ENCODE results near the gene SORBS2. TPM values are rescaled to one million over a fixed set of nuclear protein-coding genes. Genes with fewer than 3 reads are reported as not detected.

The SORBS2 gene
- total RNA-seq, 1 donor from 2014 or later, result not detected

DNA sequence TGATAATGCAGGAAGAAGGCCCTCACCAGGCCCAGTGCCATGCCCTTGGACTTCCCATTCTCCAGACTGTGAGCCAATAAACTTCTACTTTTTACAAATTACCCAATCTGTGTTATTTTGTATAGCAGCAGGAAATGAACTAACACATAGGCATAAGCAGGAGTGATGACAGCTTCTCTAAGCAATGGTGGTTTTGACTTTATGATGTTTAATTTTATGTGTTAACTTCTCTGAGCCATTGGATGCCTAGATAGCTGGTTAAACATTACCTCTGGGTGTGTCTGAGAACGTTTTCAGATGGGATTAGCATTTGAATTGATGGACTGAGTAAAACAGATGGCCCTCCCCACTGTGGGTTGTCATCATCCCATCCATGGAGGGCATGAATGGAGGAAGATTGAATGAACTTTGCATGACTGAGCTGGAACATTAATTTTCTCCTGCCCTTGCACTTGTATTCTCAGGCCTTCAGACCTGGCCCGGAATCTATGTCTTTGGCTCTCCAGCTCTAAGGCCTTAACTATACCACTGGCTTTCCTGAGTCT, 262.8 kb downstream of the SORBS2 start:
- H3K9me3 Mint-ChIP-seq, result no peaks in the 10 kb centered on the region
- peaks cover 2% of the 10 kb centered on the region for H3K27me3 Mint-ChIP-seq
- DNase-seq (no peak), ATAC-seq (ENCODE audit: low read depth) (no peak)
- CTCF ChIA-PET, result no interaction called here
- H3K36me3 Mint-ChIP-seq (ENCODE audit: low read depth), result no peaks in the 10 kb centered on the region
- H3K4me3 Mint-ChIP-seq, result no peak overlapping the region
- POLR2A ChIA-PET, result no interaction called here
- H3K27ac Mint-ChIP-seq, result no peak overlapping the region
- intact Hi-C loops (cut with micrococcal nuclease), result no loop called here
- no peaks in the 10 kb centered on the region for H3K4me1 Mint-ChIP-seq
- TF ChIP-seq, protein P1, sequence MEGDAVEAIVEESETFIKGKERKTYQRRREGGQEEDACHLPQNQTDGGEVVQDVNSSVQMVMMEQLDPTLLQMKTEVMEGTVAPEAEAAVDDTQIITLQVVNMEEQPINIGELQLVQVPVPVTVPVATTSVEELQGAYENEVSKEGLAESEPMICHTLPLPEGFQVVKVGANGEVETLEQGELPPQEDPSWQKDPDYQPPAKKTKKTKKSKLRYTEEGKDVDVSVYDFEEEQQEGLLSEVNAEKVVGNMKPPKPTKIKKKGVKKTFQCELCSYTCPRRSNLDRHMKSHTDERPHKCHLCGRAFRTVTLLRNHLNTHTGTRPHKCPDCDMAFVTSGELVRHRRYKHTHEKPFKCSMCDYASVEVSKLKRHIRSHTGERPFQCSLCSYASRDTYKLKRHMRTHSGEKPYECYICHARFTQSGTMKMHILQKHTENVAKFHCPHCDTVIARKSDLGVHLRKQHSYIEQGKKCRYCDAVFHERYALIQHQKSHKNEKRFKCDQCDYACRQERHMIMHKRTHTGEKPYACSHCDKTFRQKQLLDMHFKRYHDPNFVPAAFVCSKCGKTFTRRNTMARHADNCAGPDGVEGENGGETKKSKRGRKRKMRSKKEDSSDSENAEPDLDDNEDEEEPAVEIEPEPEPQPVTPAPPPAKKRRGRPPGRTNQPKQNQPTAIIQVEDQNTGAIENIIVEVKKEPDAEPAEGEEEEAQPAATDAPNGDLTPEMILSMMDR (IDR thresholded peaks at IDR 0.05), result no peak

DNA sequence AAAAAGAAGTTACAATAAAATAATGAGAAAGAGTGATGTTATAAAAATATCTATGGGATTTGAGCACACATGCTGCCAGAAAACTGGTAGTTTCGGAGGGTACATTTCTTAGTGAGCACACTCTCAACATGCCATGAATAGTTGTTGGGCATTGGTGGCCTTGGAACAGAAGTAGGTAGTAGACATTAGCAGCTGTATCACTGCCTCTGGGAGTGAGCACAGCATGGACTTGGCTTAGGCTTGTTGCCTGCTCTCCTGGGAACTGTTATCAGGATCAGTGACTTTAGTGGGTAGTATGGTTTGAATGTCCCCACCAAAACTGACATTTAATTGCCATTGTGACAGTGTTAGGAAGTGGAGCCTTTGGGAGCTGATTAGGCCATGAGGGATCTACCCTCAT, 263.4 kb downstream of the SORBS2 start:
- ATAC-seq (ENCODE audit: low read depth) (no peak), DNase-seq (no peak)
- no peaks in the 10 kb centered on the region for H3K36me3 Mint-ChIP-seq (ENCODE audit: low read depth)
- H3K27ac Mint-ChIP-seq, result no peak overlapping the region
- ChIA-PET CTCF (interaction anchor here (1.0 kb wide), 1 partner anchor 32 kb away, joined by 3 read pairs; no protein-coding TSS in a partner anchor), POLR2A (no interaction called here)
- no peaks in the 10 kb centered on the region for H3K4me1 Mint-ChIP-seq
- H3K9me3 Mint-ChIP-seq, result no peaks in the 10 kb centered on the region
- TF ChIP-seq, protein P1 (IDR thresholded peaks at IDR 0.05), result no peak
- H3K4me3 Mint-ChIP-seq, result no peak overlapping the region
- intact Hi-C loops (cut with micrococcal nuclease), result no loop called here
- peaks cover 2% of the 10 kb centered on the region for H3K27me3 Mint-ChIP-seq

DNA sequence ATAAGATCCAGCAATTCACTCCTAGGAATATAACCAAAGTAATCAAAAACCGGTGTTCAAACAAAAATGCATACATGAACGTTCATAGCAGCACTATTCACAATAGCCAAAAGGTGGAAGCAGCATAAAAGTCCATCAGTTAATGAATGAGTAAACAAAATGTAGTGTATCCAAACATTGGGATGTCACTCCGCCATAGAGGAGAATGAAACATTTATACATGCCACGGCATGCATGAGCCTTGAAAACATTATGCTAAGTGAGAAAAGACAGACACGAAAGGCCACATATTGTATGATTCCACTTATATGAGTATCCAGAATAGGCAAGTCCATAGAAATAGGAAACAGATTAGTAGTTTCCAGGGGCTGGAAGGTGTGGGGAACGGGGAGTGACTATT, 265.7 kb downstream of the SORBS2 start:
- Mint-ChIP-seq H3K4me3 (no peak overlapping the region), H3K27ac (no peak overlapping the region), H3K27me3 (peaks cover 11% of the 10 kb centered on the region), H3K36me3 (ENCODE audit: low read depth) (no peaks in the 10 kb centered on the region), H3K9me3 (no peaks in the 10 kb centered on the region), H3K4me1 (no peaks in the 10 kb centered on the region)
- POLR2A ChIA-PET, result no interaction called here
- DNase-seq, result no peak
- no peak for ATAC-seq (ENCODE audit: low read depth)
- intact Hi-C loops (cut with micrococcal nuclease), result no loop called here
- CTCF ChIA-PET, result no interaction called here
- TF ChIP-seq, protein P1 (IDR thresholded peaks at IDR 0.05), result no peak

DNA sequence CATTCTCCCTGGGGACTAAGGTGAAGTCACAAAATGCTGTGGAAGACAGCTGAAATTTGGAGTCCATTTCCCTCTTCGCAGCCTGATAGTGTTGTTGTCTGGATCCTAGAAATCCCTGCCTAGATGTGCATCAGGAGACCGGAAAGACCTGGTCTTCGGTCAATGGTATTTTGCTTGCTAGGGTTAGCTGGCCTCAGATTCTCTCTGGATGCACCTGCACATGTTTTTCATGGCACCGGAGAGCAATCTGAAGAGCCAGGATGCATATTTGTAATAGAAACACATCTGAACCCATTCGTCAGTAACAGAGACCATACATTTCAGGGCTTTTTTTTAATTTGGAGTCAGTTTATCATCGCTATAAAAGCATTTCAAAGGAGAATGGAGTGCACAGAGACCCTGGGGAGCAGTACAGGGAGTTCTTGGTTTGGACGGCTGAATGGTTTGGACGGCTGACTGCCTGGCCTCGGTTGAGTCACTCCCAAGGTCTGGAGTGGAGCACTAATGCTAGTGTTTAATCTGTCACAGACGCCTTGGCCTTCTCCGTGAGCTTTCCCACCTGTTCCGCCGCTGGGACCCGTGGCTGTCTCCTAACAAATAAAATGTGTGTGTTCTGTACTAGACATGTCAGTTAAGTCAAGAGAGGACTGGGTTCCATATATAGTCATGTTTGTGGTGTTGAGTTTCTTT, 269.2 kb downstream of the SORBS2 start:
- ATAC-seq (ENCODE audit: low read depth), result no peak
- Mint-ChIP-seq H3K4me3 (no peak overlapping the region), H3K27ac (no peak overlapping the region), H3K36me3 (ENCODE audit: low read depth) (no peaks in the 10 kb centered on the region), H3K27me3 (peaks cover 13% of the 10 kb centered on the region), H3K4me1 (no peaks in the 10 kb centered on the region), H3K9me3 (no peaks in the 10 kb centered on the region)
- DNase-seq, result no peak
- CTCF ChIA-PET, result no interaction called here
- intact Hi-C loops (cut with micrococcal nuclease), result no loop called here
- POLR2A ChIA-PET, result interaction anchor here (0.9 kb wide), 1 partner anchor 146 kb away, joined by 6 read pairs; the partner anchor contains the start of gene ANKRD37
- TF ChIP-seq, protein P1 (IDR thresholded peaks at IDR 0.05), result no peak

DNA sequence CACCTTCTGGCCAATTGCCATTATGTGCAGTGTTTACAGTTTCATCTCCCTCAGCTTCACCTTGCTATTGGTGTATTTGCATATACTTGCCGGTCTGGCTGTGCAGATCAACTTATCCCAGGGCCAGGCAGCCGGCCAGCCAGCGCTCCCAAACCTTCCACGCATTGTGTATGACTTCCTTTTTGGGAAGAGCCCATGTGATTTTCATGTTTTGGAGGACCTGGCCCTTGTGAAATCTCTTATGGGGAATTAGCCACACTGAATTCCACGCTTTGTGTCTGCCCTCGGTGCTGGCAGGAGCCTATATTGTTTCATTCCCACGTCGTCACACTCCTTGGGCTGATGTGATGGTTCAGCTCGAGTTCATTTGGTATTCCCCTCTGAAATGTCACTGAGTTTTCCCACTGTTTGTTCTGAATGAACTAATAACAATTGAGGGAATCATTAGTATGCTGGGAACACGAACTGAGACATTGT, 270.7 kb downstream of the SORBS2 start:
- ATAC-seq (ENCODE audit: low read depth), result no peak
- Mint-ChIP-seq H3K36me3 (ENCODE audit: low read depth) (no peaks in the 10 kb centered on the region), H3K4me3 (no peak overlapping the region), H3K27ac (no peak overlapping the region), H3K4me1 (no peaks in the 10 kb centered on the region), H3K9me3 (no peaks in the 10 kb centered on the region), H3K27me3 (peaks cover 17% of the 10 kb centered on the region)
- CTCF ChIA-PET, result no interaction called here
- no peak for DNase-seq
- POLR2A ChIA-PET, result no interaction called here
- intact Hi-C loops (cut with micrococcal nuclease), result no loop called here
- TF ChIP-seq, protein P1 (IDR thresholded peaks at IDR 0.05), result no peak

Data from activated B cell treated with CpG ODN at 0.5 μM for 24 hours (primary cell).